H9 (cell line): ENCODE data around the gene MAPK8. TPM values are rescaled to one million over a fixed set of nuclear protein-coding genes. Genes with fewer than 3 reads are reported as not detected.

Experiments used
- DNase-seq: peaks from one replicate; pipeline ENCODE4 v3.0.0-alpha.2; 2017
- H2AFZ ChIP-seq: one replicate; pipeline ENCODE4 v1.6.1; 2013; ENCODE audit warnings: mild to moderate bottlenecking, low read length, control low read depth, moderate library complexity
- H2AK5ac ChIP-seq: 2 replicates; pipeline ENCODE4 v1.6.1; 2013; ENCODE audit warnings: low read length, control low read depth, mixed read lengths; ENCODE audit not compliant: insufficient read length
- H2BK120ac ChIP-seq: one replicate; pipeline ENCODE4 v1.6.1; 2013; ENCODE audit warnings: low read depth, mild to moderate bottlenecking, low read length, control low read depth, inconsistent platforms; ENCODE audit not compliant: poor library complexity, severe bottlenecking
- H2BK12ac ChIP-seq: 2 replicates; pipeline ENCODE4 v1.6.1; 2013; ENCODE audit warnings: low read length, control low read depth, mixed read lengths, low read depth; ENCODE audit not compliant: insufficient read length
- H2BK15ac ChIP-seq: 2 replicates; pipeline ENCODE4 v1.6.1; 2013; ENCODE audit warnings: low read depth, low read length, control low read depth
- H2BK20ac ChIP-seq: one replicate; pipeline ENCODE4 v1.6.1; 2013; ENCODE audit warnings: low read depth, mild to moderate bottlenecking, low read length, control low read depth, inconsistent platforms; ENCODE audit not compliant: poor library complexity, severe bottlenecking
- H2BK5ac ChIP-seq: 2 replicates; pipeline ENCODE4 v1.6.1; 2013; ENCODE audit warnings: low read length, control low read depth, mixed read lengths; ENCODE audit not compliant: insufficient read length
- H3K14ac ChIP-seq: 2 replicates; pipeline ENCODE4 v1.6.1; 2013; ENCODE audit warnings: low read length, control low read depth; ENCODE audit not compliant: insufficient read depth
- H3K18ac ChIP-seq: 2 replicates; pipeline ENCODE4 v1.6.1; 2013; ENCODE audit warnings: low read depth, mild to moderate bottlenecking, mixed read lengths, low read length, control low read depth; ENCODE audit not compliant: insufficient read length
- H3K23ac ChIP-seq: 2 replicates; pipeline ENCODE4 v1.6.1; 2013; ENCODE audit warnings: low read length, control low read depth, mixed read lengths, low read depth; ENCODE audit not compliant: insufficient read length
- H3K23me2 ChIP-seq: 2 replicates; pipeline ENCODE4 v1.6.1; 2013; ENCODE audit warnings: low read depth, mild to moderate bottlenecking, mixed read lengths, low read length, control low read depth; ENCODE audit not compliant: insufficient read length, poor library complexity, severe bottlenecking
- H3K27ac ChIP-seq: 2 replicates; pipeline ENCODE4 v1.5.1; 2013; ENCODE audit warnings: low read length, control low read depth, mixed read lengths, low read depth; ENCODE audit not compliant: insufficient read length
- H3K27me3 ChIP-seq: 2 replicates; pipeline ENCODE4 v1.6.1; 2013; ENCODE audit warnings: low read length, control low read depth, inconsistent platforms; ENCODE audit not compliant: insufficient read depth
- H3K4ac ChIP-seq: 2 replicates; pipeline ENCODE4 v1.6.1; 2013; ENCODE audit warnings: low read depth, mild to moderate bottlenecking, control low read depth, inconsistent platforms, low read length, moderate library complexity
- H3K4me1 ChIP-seq: 2 replicates; pipeline ENCODE4 v1.6.1; 2013; ENCODE audit warnings: low read length, control low read depth, inconsistent platforms; ENCODE audit not compliant: insufficient read depth
- H3K4me2 ChIP-seq: 2 replicates; pipeline ENCODE4 v1.6.1; 2013; ENCODE audit warnings: low read length, control low read depth, mixed read lengths; ENCODE audit not compliant: insufficient read length, insufficient read depth
- H3K56ac ChIP-seq: 2 replicates; pipeline ENCODE4 v1.6.1; 2013; ENCODE audit warnings: low read depth, mild to moderate bottlenecking, mixed read lengths, low read length, control low read depth; ENCODE audit not compliant: insufficient read length
- H3K79me1 ChIP-seq: 2 replicates; pipeline ENCODE4 v1.6.1; 2013; ENCODE audit warnings: low read depth, mild to moderate bottlenecking, moderate library complexity, low read length, control low read depth, inconsistent platforms; ENCODE audit not compliant: insufficient read depth, poor library complexity, severe bottlenecking
- H3K79me2 ChIP-seq: 2 replicates; pipeline ENCODE4 v1.6.1; 2013; ENCODE audit warnings: low read length, control low read depth, inconsistent platforms; ENCODE audit not compliant: insufficient read depth
- H3K9ac ChIP-seq: 2 replicates; pipeline ENCODE4 v1.6.1; 2013; ENCODE audit warnings: low read length, control low read depth, mixed read lengths; ENCODE audit not compliant: insufficient read length; ENCODE audit errors: extremely low read depth
- H3K9me3 ChIP-seq: one replicate; pipeline ENCODE4 v1.6.1; 2013; ENCODE audit warnings: low read depth, low read length, inconsistent platforms; ENCODE audit not compliant: control insufficient read depth
- H3T11ph ChIP-seq: one replicate; pipeline ENCODE4 v1.6.1; 2013; ENCODE audit warnings: mild to moderate bottlenecking, low read length, control low read depth, inconsistent platforms
- H4K20me1 ChIP-seq: one replicate; pipeline ENCODE4 v1.6.1; 2013; ENCODE audit not compliant: control insufficient read depth, insufficient read length, insufficient read depth
- H4K5ac ChIP-seq: 2 replicates; pipeline ENCODE4 v1.6.1; 2013; ENCODE audit warnings: low read depth, mild to moderate bottlenecking, mixed read lengths, low read length, control low read depth; ENCODE audit not compliant: insufficient read length
- H4K8ac ChIP-seq: replicated peaks from 2 replicates; pipeline ENCODE4 v1.6.1; 2013; ENCODE audit warnings: low read length, control low read depth, mixed read lengths, low read depth; ENCODE audit not compliant: insufficient read length
- H4K91ac ChIP-seq: 2 replicates; pipeline ENCODE4 v1.6.1; 2013; ENCODE audit warnings: low read depth, mild to moderate bottlenecking, moderate library complexity, mixed read lengths, low read length, control low read depth; ENCODE audit not compliant: insufficient read length
- H3K27ac Mint-ChIP-seq, 3 experiments: 2 replicates in 2 of 3; 3 replicates in 1 of 3; pipeline ENCODE4 v1.8.0; 2020 to 2021; ENCODE audit warnings: mixed read lengths in 3 of 3, mild to moderate bottlenecking in 1 of 3, moderate library complexity in 1 of 3
- H3K27me3 Mint-ChIP-seq: 2 replicates; pipeline ENCODE4 v1.8.0; 2021; ENCODE audit warnings: low read depth, mild to moderate bottlenecking, moderate library complexity, mixed read lengths
- H3K36me3 Mint-ChIP-seq, 3 experiments: 2 replicates in 2 of 3; 3 replicates in 1 of 3; pipeline ENCODE4 v1.8.0; 2020 to 2021; ENCODE audit warnings: low read depth in 3 of 3, mixed read lengths in 3 of 3; ENCODE audit not compliant: insufficient read depth in 1 of 3
- H3K4me1 Mint-ChIP-seq, 2 experiments: 2 replicates each; pipeline ENCODE4 v1.8.0; 2020; ENCODE audit warnings: mixed read lengths in 2 of 2
- H3K4me3 Mint-ChIP-seq, 2 experiments: 2 replicates in 1 of 2; 3 replicates in 1 of 2; pipeline ENCODE4 v1.8.0; 2020 to 2021; ENCODE audit warnings: mild to moderate bottlenecking in 2 of 2, mixed read lengths in 2 of 2, moderate library complexity in 1 of 2
- H3K9me3 Mint-ChIP-seq, 2 experiments: 2 replicates in 1 of 2; 3 replicates in 1 of 2; pipeline ENCODE4 v1.8.0; 2020; ENCODE audit warnings: mild to moderate bottlenecking in 2 of 2, mixed read lengths in 2 of 2, moderate library complexity in 1 of 2
- CTCF ChIP-seq: fragments of 200-600 bp; sonication (generic); conservative IDR thresholded peaks from 3 replicates; pipeline ENCODE4 v1.8.0; 2021; ENCODE audit warnings: antibody characterized with exemption, mild to moderate bottlenecking
- WGBS: extraction: QIAGEN DNeasy Blood & Tissue Kit; methylation state at CpG from one replicate; pipeline ENCODE4 v1.1.7; 2013; ENCODE audit warnings: missing lambda C conversion rate, low lambda C conversion rate, mixed read lengths; ENCODE audit not compliant: insufficient read length; ENCODE audit errors: extremely low coverage; 5-methylcytosine and 5-hydroxymethylcytosine counted together
- total RNA-seq: library from RNA; stranded (reverse); gene quantifications from 2 replicates; pipeline ENCODE4 v1.2.1, GENCODE V29; 2021

MAPK8 gene
- total RNA-seq, 1 experiment from 2014 or later: 52.0 TPM

GRCh38 chr10:48475943-48476278, 169.4 kb downstream of the MAPK8 start:
- H4K20me1 ChIP-seq: no peaks in the 10 kb centered on the region
- no peak overlapping the region for H4K5ac ChIP-seq
- no peaks in the 10 kb centered on the region for H3K79me1 ChIP-seq
- TF ChIP-seq CTCF: no peak
- peaks cover 9 to 21% (median 10%) of the 10 kb centered on the region in 3 experiments; a peak in 6 of 7 replicates for H3K36me3 Mint-ChIP-seq
- peaks cover 0 to 4% of the 10 kb centered on the region in 2 experiments; a peak in 2 of 5 replicates for H3K9me3 Mint-ChIP-seq
- H3K4me1 Mint-ChIP-seq: peaks cover 15 to 27% of the 10 kb centered on the region in 2 experiments
- no peak overlapping the region for H2BK15ac ChIP-seq
- H3K27ac ChIP-seq: no peak overlapping the region
- no peak overlapping the region for H3K56ac ChIP-seq
- no peaks in the 10 kb centered on the region; the same call in none of the 2 replicates for H3K27me3 Mint-ChIP-seq
- no peak overlapping the region for H2AFZ ChIP-seq
- H3K9me3 ChIP-seq: no peaks in the 10 kb centered on the region
- H3K27ac Mint-ChIP-seq: peak overlapping the region in 2 of 3 experiments; percentile 83 to 94; a peak in 4 of 7 replicates
- peak overlapping the region; percentile 28 for H3K18ac ChIP-seq
- H3K4ac ChIP-seq: peak overlapping the region; percentile 32; the same call in 1 of the 2 replicates
- no peak overlapping the region for H2BK12ac ChIP-seq
- H4K91ac ChIP-seq: no peak overlapping the region
- H3K79me2 ChIP-seq: no peaks in the 10 kb centered on the region
- no peak overlapping the region for H2BK120ac ChIP-seq
- H3K9ac ChIP-seq: no peak overlapping the region
- H3K23ac ChIP-seq: no peak overlapping the region
- no peak overlapping the region for H2AK5ac ChIP-seq
- H3K14ac ChIP-seq: no peak overlapping the region; the same call in 1 of the 2 replicates
- H3K23me2 ChIP-seq: no peaks in the 10 kb centered on the region
- DNase-seq: no peak
- peaks cover under 1% of the 10 kb centered on the region; the same call in 1 of the 2 replicates for H3K4me1 ChIP-seq
- H4K8ac ChIP-seq: no peak overlapping the region
- no peak overlapping the region for H3K4me3 Mint-ChIP-seq
- no CpG with 5 or more reads among the region's 4 CpGs for WGBS
- no peak overlapping the region for H3T11ph ChIP-seq
- no peaks in the 10 kb centered on the region for H3K27me3 ChIP-seq
- H2BK20ac ChIP-seq: no peak overlapping the region
- no peak overlapping the region for H2BK5ac ChIP-seq
- H3K4me2 ChIP-seq: no peak overlapping the region
